H1 (cell line): ENCODE results near the gene NFIA.

ENCODE experiments used
- POLR2A ChIP-seq, 2 experiments: IDR thresholded peaks; 1 replicate in 1 of 2; 2 replicates in 1 of 2; pipeline ENCODE4 v1.6.1; 2011; ENCODE audit warnings: low read depth in 2 of 2, low read length in 2 of 2, mild to moderate bottlenecking in 2 of 2; ENCODE audit errors: control extremely low read depth in 1 of 2
- POLR2AphosphoS5 ChIP-seq: IDR thresholded peaks from 2 replicates; pipeline ENCODE4 v1.6.1; 2011; ENCODE audit warnings: low read depth, low read length
- RFX5 ChIP-seq: IDR thresholded peaks from 2 replicates; pipeline ENCODE4 v1.6.1; 2011; ENCODE audit warnings: low read depth, low read length, improper control_type of control experiment, borderline replicate concordance
- TF ChIP-seq, protein P1 (sequence below): IDR thresholded peaks from 2 replicates; pipeline ENCODE4 v1.6.1; 2012; ENCODE audit warnings: inconsistent platforms
- TF ChIP-seq, protein P2 (sequence below), 3 experiments: IDR thresholded peaks; 1 replicate in 2 of 3; 2 replicates in 1 of 3; pipeline versions ENCODE4 v1.5.1 to v1.6.1; 2011; ENCODE audit warnings: low read length in 3 of 3, mild to moderate bottlenecking in 3 of 3, inconsistent platforms in 2 of 3, low read depth in 1 of 3, moderate library complexity in 1 of 3; ENCODE audit not compliant: insufficient read depth in 1 of 3; ENCODE audit errors: control extremely low read depth in 1 of 3

DNA sequence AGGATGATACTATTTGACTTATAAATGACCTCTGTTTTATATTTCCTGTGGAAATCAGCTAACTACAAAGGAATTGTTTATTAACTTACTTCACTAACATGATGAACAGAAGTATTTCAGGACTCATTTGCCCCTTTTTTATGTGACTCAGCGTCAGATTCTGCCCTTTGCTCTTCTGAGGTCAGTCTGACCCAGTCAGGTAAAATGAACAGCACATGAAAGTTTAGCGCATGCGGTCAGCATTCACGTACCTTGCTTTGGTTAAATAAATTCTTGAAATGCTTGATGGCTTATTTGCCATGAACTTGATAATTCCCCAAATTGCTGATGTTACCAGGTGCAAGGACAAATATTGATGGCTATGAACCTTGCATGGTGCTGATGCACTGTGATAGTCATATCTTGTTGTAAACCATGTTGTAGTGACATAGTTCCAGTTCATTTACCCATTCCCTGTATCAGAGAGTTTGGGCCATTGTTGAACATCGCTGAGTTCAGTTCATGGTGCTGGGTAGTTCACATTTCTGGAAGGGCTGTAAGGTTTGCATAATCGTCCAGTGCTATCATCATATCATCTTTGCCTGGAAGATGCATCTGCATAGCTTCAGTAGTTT lies 133.4 kb downstream of the NFIA start:
- TF ChIP-seq RFX5 (no peak), POLR2AphosphoS5 (no peak), POLR2A (IDR thresholded peaks at IDR 0.05; ENCODE audit: control extremely low read depth in 1 of 2, low read depth in 2 of 2, low read length in 2 of 2) (no peak)
- TF ChIP-seq, protein P1, sequence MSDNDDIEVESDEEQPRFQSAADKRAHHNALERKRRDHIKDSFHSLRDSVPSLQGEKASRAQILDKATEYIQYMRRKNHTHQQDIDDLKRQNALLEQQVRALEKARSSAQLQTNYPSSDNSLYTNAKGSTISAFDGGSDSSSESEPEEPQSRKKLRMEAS = no peak
- TF ChIP-seq, protein P2, sequence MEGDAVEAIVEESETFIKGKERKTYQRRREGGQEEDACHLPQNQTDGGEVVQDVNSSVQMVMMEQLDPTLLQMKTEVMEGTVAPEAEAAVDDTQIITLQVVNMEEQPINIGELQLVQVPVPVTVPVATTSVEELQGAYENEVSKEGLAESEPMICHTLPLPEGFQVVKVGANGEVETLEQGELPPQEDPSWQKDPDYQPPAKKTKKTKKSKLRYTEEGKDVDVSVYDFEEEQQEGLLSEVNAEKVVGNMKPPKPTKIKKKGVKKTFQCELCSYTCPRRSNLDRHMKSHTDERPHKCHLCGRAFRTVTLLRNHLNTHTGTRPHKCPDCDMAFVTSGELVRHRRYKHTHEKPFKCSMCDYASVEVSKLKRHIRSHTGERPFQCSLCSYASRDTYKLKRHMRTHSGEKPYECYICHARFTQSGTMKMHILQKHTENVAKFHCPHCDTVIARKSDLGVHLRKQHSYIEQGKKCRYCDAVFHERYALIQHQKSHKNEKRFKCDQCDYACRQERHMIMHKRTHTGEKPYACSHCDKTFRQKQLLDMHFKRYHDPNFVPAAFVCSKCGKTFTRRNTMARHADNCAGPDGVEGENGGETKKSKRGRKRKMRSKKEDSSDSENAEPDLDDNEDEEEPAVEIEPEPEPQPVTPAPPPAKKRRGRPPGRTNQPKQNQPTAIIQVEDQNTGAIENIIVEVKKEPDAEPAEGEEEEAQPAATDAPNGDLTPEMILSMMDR (IDR thresholded peaks at IDR 0.05; ENCODE audit: control extremely low read depth in 1 of 3, insufficient read depth in 1 of 3, low read depth in 1 of 3, low read length in 3 of 3) = no peak
